ENCODE data around the gene NUP210.
"Not testable (repeated sequence)": the region's sequence is repeated elsewhere in the genome, so short reads cannot be mapped to it uniquely, and the experiment has no call there.

NUP210 gene

GRCh38 chr3:13405614-13406013 is 14.5 kb downstream of the NUP210 start:
- DNase-seq = no peak

DNA sequence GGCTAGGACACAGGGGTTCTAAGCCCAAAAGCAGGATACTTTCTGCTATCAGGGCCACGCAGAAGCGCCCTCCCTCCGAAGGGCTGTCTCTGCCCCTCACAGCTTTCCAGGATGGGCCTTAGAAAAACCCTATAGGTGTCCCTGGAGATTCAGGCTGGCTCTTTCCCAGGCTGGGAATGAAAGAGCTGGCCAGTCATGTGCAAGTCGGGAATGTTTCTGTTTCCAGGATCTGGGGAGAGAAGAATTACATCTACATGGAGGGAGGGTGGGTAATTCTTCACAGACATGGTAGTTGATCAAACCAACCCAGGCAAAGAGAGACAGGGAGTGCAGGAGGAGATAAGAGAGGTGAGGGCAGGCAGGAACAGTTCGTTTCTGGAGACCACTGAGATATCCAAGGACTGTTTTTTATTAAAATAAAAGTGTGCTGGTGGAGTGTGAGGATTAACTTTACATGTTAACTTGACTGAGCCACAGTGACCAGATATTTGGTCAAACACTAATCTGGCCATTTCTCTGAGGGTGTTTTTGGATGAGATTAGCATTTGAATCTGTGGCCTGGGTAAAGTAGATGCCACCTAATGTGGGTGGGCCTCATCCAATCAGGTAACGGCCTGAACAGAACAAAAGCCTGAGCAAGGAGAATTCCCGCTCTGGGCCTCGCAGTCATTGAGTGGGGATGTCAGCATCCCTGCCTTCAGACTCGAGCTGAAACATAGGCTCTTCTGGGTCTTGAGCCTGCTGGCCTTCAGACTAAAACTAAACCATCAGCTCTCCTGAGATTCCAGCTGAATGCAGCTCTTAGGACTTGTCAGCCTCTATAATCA is 15.3 kb downstream of the NUP210 start:
- DNase-seq = no peak

GRCh38 chr3:13403847-13404246 is 16.3 kb downstream of the NUP210 start:
- no peak for DNase-seq

DNA sequence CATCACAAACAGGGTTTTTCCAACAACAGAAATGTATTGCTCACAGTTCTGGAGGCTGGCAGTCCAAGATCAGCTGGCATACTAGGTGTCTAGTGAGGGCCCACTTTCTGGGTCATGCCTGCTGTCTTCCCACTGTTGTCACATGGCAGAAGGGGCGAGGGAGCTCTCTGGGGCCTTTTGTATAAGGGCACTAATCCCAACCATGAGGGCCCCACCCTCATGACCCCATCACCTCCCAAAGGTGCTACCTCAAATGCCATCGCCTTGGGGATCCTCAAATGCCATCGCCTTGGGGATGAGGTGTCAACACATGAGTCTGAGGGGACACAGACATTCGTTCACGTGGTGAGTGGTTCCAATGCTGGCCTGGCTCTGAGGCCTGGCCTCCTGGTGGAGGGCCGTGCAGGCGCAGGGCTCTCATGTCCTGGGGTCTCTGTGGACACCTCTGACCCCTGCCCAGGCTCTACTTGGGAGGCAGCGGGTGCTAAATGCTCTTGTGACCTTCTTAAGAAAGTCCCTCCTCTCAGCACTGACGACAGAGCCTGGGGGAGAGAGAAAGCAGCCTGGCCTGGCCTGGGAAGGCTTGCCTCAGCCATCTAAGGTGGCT is 16.8 kb downstream of the NUP210 start:
- no peak for DNase-seq

DNA sequence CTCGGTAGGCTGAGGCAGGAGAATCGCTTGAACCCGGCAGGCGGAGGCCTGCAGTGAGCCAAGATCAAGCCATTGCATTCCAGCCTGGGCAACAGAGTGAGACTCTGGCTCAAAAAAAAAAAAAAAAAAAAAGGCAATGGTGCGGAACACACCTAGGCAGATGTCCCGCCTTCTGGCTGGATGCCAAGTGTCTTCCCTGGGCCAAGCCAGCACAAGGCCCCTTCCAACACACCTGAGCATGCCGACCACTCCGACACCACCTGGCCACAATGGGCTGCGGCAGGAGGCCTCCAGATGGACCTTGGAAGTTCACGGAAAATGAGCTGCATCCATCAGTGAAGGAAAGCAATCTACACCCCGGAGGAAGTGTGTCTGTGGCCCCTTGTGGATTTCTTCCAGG is 19.0 kb downstream of the NUP210 start:
- DNase-seq = peak; percentile 59

DNA sequence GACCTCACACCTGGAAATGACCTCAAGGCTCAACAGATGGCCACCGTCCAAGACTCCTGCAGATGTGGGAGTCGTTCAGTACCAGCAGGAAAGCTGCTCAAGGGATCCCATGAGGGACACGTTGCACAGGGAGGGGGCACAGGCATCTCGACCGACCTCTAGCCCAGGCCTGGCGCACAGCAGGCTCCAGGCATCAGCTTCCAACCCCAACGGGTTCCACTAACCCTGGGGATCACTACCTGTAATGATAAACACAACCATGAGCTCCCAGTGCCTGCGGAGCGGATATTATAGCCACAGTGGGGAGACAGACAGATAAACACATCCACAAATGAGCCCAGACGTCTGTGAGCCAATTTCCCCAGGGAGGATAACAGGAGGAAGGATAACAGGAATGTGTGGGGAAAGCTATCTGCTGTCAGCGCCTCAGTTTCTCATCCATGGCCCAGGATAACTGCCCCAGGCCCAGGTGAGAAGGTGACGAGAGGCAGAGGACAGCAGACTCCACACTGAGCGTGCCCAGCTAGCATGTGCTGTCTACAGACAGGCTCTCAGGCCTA is 19.9 kb downstream of the NUP210 start:
- no peak for DNase-seq

- DNase-seq = no peak
Observed at GRCh38 chr3:13399603-13400002, 20.5 kb downstream of the NUP210 start.

DNA sequence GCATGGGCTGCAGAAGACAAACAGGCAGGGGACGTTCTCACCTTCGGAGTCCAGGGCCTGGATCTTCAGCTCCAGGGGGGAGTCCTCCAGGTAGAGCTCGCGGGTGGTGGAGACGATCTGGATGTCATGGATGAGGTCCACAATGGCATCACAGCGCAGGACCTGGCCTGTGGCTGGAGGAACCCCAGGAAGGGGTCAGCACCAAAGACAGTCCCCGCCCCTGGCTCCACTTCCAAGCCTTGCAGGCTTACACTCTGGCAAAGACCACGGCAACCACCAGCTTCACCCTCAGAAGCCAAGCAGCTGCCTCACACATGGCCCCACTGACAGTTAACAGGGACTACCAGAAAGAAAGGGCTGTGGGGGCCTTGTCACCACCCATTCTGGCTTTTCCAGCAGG is 22.8 kb downstream of the NUP210 start:
- no peak for DNase-seq

- no peak for DNase-seq
Observed at GRCh38 chr3:13394363-13394762, 25.8 kb downstream of the NUP210 start.

DNA sequence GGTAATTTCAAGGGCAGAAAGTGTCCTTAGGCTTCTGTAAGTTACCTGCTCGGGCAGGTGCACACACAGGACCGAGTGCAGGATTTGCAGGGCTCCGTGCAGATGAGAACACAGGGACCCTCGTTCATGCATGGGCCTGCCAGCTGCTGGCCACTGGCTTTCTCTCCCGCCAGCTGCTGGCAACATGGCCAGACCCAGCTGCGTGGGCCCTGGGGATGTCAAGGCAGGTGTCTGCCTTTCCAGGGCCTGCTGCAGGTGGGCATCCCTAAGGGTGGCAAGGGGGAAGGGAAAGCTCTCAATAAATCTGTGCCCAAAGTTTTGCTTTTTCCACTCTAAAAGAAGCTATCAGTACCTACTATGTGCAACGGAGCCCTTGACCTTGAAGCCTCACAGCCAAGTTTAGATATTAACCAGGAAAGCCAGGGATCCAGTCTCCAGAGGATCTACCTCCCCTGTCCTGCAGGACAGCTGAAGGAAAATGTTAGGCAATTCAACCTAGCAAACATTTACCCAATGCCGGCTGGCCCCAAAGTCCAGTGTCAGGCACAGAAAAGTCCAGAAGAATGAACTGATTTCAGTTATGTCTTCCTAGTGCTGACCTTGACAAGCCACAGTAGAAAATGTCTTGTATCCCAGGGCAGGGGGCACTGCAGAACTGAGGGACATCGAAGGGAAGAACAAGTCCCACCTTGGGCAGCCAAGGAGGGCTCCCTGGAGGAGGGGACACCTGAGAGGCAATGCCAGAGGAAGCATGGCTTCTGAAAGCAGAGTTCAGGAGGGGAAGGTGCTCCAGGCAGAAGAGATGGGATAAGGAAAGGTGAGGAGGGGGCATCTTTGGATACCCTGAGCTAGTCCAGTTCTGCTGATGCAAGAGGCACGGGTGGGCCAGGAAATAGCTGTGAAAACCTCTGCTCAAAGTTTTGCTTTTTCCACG is 26.4 kb downstream of the NUP210 start:
- DNase-seq = no peak

DNA sequence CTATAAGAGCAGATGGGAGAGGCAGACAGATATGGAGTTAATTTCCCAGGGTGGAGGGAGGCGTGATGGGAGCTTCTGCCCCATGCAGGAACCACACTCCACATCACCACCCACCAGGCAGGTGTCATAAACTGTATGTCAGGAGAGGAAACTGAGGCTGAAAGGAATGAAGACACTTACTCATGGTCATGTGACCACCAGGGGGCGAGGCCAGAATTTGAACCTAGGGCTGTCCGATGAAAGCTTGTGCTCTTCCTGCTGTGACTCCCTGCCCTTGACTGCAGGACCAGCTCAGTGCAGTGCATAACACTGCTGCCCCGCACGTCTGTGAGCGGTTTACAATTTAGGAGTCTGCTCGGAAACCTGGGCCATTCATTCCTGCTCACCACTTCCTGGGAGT is 28.8 kb downstream of the NUP210 start:
- no peak for DNase-seq

GRCh38 chr3:13389378-13389777 is 30.7 kb downstream of the NUP210 start:
- DNase-seq = no peak

DNA sequence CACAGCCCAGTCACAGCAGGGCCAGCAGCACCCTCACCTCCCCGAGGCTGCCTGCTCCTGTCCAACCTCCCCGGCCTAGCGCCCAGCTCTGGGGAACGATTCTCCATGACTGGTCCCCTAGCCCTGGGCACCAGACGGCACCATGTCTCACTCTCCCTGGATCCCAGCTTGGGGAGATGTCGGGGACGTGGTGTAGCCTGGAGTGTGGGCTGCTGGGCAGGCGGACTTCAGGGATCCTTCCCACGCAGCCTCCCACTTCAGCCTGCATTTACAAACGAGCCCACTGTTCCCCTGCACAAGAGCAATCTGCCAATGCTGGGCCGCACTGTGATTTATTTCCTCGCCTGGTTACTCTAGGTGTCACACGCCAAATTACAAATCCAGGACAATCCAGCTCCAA is 31.3 kb downstream of the NUP210 start:
- no peak for DNase-seq

- no peak for DNase-seq
Observed at GRCh38 chr3:13385373-13385965, 34.7 kb downstream of the NUP210 start.

- DNase-seq = no peak
Observed at GRCh38 chr3:13380971-13381370, 39.2 kb downstream of the NUP210 start.

- no peak for DNase-seq
Observed at GRCh38 chr3:13379201-13379830, 40.8 kb downstream of the NUP210 start.

DNA sequence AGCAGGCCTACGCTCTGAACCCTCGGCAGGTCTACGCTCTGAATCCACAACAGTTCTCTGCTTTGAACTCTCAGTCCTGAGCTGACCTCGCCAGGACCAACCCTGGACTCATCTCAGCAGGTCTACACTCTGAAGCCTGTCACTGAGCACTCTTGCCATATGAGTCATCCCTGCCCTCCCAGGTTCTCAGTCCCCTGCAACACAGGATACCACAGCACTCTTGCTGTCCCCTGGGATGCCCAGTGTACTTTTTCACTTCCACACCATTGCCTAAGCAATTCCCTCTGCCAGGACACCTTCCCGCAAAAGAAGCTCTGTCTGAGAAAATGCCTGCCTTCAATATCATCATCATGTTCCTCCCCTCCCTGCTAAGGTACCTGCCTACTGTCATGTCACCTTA is 42.0 kb downstream of the NUP210 start:
- DNase-seq = no peak

- DNase-seq = not testable (repeated sequence)
Observed at GRCh38 chr3:13377741-13378140, 42.4 kb downstream of the NUP210 start.

DNA sequence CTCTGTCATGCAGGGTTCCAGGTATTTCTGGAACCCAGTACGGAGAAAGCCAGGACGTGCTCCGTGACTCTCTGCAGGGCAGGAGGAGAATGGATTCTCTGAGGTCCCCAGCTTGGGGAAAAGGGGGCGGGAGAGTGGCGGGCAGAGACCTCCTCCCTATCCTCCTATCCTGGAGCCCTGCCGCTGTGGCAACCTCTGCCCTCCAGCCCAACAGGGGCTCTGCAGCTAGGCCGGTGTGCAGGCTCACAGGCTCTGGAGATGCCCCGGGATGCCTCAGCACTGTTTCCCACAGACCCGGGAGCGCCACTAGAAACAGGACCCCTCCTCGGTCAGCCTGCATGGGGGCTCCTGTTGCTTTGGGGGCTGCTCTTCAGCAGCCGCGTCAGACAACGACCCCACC is 43.1 kb downstream of the NUP210 start:
- no peak for DNase-seq

DNA sequence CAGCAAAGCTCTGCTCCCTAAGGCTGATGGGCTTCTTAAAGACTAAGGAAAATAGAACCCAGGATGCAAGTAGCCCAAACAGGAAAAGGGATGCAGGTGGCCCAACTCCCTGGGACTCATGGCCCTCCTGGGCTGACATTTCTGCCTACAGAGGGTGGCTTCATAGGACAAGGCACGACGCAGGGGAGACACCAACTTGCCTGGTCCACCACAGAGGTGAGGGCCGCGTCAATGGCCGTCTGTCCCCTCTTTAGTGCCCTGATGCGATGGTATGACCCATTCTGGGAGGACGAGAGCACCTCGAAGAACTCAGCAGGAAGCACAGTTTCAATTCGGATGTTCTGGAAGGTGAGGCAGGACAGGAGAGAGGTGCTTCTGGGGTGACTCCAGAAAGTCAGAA is 44.0 kb downstream of the NUP210 start:
- no peak for DNase-seq

DNA sequence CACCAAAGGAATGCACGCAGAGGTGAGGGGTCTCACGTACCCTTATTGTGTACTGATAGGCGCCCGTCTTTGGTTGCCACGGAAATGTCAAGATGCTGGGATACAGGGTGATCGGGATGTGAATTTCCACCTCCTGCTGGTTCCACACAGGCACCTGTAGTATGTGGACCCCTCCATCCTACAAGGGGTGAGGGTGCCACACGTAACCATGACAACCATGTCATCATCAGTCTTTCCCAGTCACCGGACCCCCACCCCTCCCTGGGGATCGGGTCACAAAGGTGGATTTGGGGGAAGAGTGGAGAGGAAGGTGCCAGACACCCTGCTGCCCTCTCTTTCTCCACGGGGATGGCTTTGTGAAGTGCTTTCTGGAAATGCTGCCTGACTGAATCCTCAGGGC is 44.7 kb downstream of the NUP210 start:
- no peak for DNase-seq

GRCh38 chr3:13373975-13374586 is 46.0 kb downstream of the NUP210 start:
- DNase-seq = no peak
